B cell (primary cell): Measurements from ENCODE around the gene TMEM220. TPM values are rescaled to one million over a fixed set of nuclear protein-coding genes. Genes with fewer than 3 reads are reported as not detected.

Experiments used
- ATAC-seq: fragments of 200-7000 bp; cut with Tn5 transposase; one replicate; pipeline ENCODE4 v1.10.0; 2021; ENCODE audit warnings: low read depth, mild to moderate bottlenecking, moderate number of reproducible peaks, moderate library complexity
- CTCF ChIA-PET: fragments of 350-600 bp; sonication (Branson Sonifier 250); formaldehyde crosslinking; loops from one replicate; lab custom pipeline; 2021; ENCODE audit warnings: antibody characterized with exemption, inconsistent platforms; lab: Charles Lee
- POLR2A ChIA-PET: fragments of 350-600 bp; sonication (Branson Sonifier 250); formaldehyde crosslinking; loops from one replicate; lab custom pipeline; 2021; ENCODE audit warnings: antibody characterized with exemption; lab: Charles Lee
- DNase-seq: peaks from one replicate; pipeline ENCODE4 v3.0.0; 2013
- H2AFZ ChIP-seq: 2 replicates; pipeline ENCODE4 v1.6.1; 2012; ENCODE audit warnings: mild to moderate bottlenecking, low read depth, low read length; ENCODE audit not compliant: insufficient read depth, poor library complexity, severe bottlenecking
- H3K27ac ChIP-seq, 2 donors: 1 replicate in 1 of 2; 2 replicates in 1 of 2; pipeline ENCODE4 v1.5.1; 2012 to 2013; ENCODE audit warnings: low read length in 2 of 2, mild to moderate bottlenecking in 2 of 2, moderate library complexity in 1 of 2
- H3K27me3 ChIP-seq, 4 experiments: fragments of 200-600 bp in 1 of 4; sonication (generic) in 1 of 4; replicated peaks in 1 of 4; 1 replicate in 2 of 4; 2 replicates in 2 of 4; pipeline versions ENCODE4 v1.6.1 to v1.7.0; 2013 to 2016; ENCODE audit warnings: low read length in 3 of 4, mild to moderate bottlenecking in 2 of 4, mixed read lengths in 1 of 4, moderate library complexity in 1 of 4; ENCODE audit not compliant: insufficient read depth in 4 of 4, control insufficient read depth in 3 of 4; ENCODE audit errors: control extremely low read depth in 1 of 4
- H3K36me3 ChIP-seq, 2 experiments: replicated peaks in 1 of 2; 1 replicate in 1 of 2; 2 replicates in 1 of 2; pipeline versions ENCODE4 v1.6.1 to v1.7.1; 2013; ENCODE audit warnings: low read length in 1 of 2; ENCODE audit not compliant: insufficient read depth in 2 of 2, control insufficient read depth in 1 of 2; ENCODE audit errors: control extremely low read depth in 1 of 2, extremely low read depth in 1 of 2
- H3K4me1 ChIP-seq, 2 donors: fragments of 200-600 bp in 1 of 2; sonication (generic) in 1 of 2; 1 replicate in 1 of 2; 2 replicates in 1 of 2; pipeline versions ENCODE4 v1.5.1 to v1.6.1; 2013 to 2017; ENCODE audit warnings: low read length in 2 of 2; ENCODE audit not compliant: control insufficient read depth in 2 of 2, insufficient read depth in 2 of 2
- H3K4me2 ChIP-seq: replicated peaks from 2 replicates; pipeline ENCODE3; 2012; ENCODE audit warnings: mild to moderate bottlenecking, low read depth, low read length; ENCODE audit not compliant: poor library complexity, severe bottlenecking
- H3K4me3 ChIP-seq, 5 experiments: fragments of 200-600 bp in 1 of 5; sonication (generic) in 1 of 5; 1 replicate in 3 of 5; 2 replicates in 2 of 5; pipeline versions ENCODE4 v1.5.1 to v1.7.0; 2011 to 2016; ENCODE audit warnings: low read length in 4 of 5, mild to moderate bottlenecking in 4 of 5, low read depth in 2 of 5, control low read depth in 1 of 5, moderate library complexity in 1 of 5; ENCODE audit not compliant: insufficient read depth in 1 of 5; ENCODE audit errors: control extremely low read depth in 1 of 5, extremely low read depth in 1 of 5
- H3K79me2 ChIP-seq: fragments of 200-600 bp; sonication (generic); one replicate; pipeline ENCODE4 v1.6.0; 2016; ENCODE audit warnings: low read length; ENCODE audit not compliant: control insufficient read depth, insufficient read depth
- H3K9ac ChIP-seq: fragments of 200-600 bp; sonication (generic); 2 replicates; pipeline ENCODE4 v1.6.1; 2017; ENCODE audit warnings: mild to moderate bottlenecking, low read length, moderate library complexity
- H3K9me3 ChIP-seq, 3 donors: one replicate each; pipeline versions ENCODE4 v1.6.1 to v1.7.1; 2013; ENCODE audit warnings: low read length in 2 of 3; ENCODE audit not compliant: control insufficient read depth in 2 of 3, insufficient read depth in 1 of 3; ENCODE audit errors: control extremely low read depth in 1 of 3
- H4K20me1 ChIP-seq: 2 replicates; pipeline ENCODE4 v1.6.0; 2012; ENCODE audit warnings: mild to moderate bottlenecking, low read length; ENCODE audit not compliant: insufficient read depth, control insufficient read depth, poor library complexity, severe bottlenecking
- H3K27ac Mint-ChIP-seq: one replicate; pipeline ENCODE4 v1.8.0; 2021; ENCODE audit warnings: mixed read lengths
- H3K27me3 Mint-ChIP-seq: one replicate; pipeline ENCODE4 v1.8.0; 2021; ENCODE audit warnings: mixed read lengths
- H3K4me1 Mint-ChIP-seq: one replicate; pipeline ENCODE4 v1.8.0; 2021; ENCODE audit warnings: mixed read lengths
- H3K4me3 Mint-ChIP-seq: one replicate; pipeline ENCODE4 v1.8.0; 2021; ENCODE audit warnings: mixed read lengths
- H3K9me3 Mint-ChIP-seq: one replicate; pipeline ENCODE4 v1.8.0; 2022; ENCODE audit warnings: mixed read lengths; ENCODE audit not compliant: insufficient read depth
- CTCF ChIP-seq: fragments of 200-600 bp; IDR thresholded peaks from one replicate; pipeline ENCODE4 v1.8.0; 2022; ENCODE audit warnings: antibody characterized with exemption, mild to moderate bottlenecking
- EZH2 ChIP-seq: IDR thresholded peaks from 2 replicates; pipeline ENCODE4 v1.6.1; 2012; ENCODE audit warnings: borderline replicate concordance, low read depth, mild to moderate bottlenecking, moderate library complexity, low read length; ENCODE audit not compliant: insufficient read depth, poor library complexity, severe bottlenecking
- WGBS: methylation state at CpG from one replicate; pipeline ENCODE4 v1.1.5; 2013; ENCODE audit warnings: missing lambda C conversion rate; ENCODE audit not compliant: insufficient coverage; 5-methylcytosine and 5-hydroxymethylcytosine counted together
- intact Hi-C: fragments of 100-400 bp; cut with micrococcal nuclease; formaldehyde crosslinking; loops from one replicate; pipeline ENCODE4 v1.10.0; 2022
- polyA plus RNA-seq: library from polyadenylated mRNA; depleted of rRNA; stranded (reverse); fragments of >200 nt; gene quantifications from 2 replicates; pipeline ENCODE4 v1.2.3, GENCODE V29; 2012
- total RNA-seq, 2 donors: library from RNA; stranded (reverse); fragments of 120-200 nt in 1 of 2; gene quantifications; 1 replicate in 1 of 2; 2 replicates in 1 of 2; pipeline versions ENCODE4 v1.2.3 to v1.2.4, GENCODE V29; 2013 to 2022

Gene TMEM220
- total and polyA plus RNA-seq, 2 donors (not counting 1 experiment from before 2014, with no cell fraction given): 2.9 to 7.4 TPM

GRCh38 chr17:10748531-10749181, 18.8 kb upstream of the TMEM220 start:
- no peaks in the 10 kb centered on the region for H3K27me3 ChIP-seq
- no peaks in the 10 kb centered on the region for H4K20me1 ChIP-seq
- no peak overlapping the region for H3K4me2 ChIP-seq
- Mint-ChIP-seq H3K4me3 (no peak overlapping the region), H3K9me3 (no peaks in the 10 kb centered on the region), H3K4me1 (no peaks in the 10 kb centered on the region), H3K27me3 (peaks cover 5% of the 10 kb centered on the region), H3K27ac (no peak overlapping the region)
- intact Hi-C loops: no loop called here
- H3K79me2 ChIP-seq: no peaks in the 10 kb centered on the region
- CTCF ChIA-PET: interaction anchor here (0.8 kb wide), 1 partner anchor 96 kb away, joined by 4 read pairs; no protein-coding TSS in a partner anchor
- H2AFZ ChIP-seq: no peak overlapping the region
- H3K4me1 ChIP-seq: no peaks in the 10 kb centered on the region
- ATAC-seq: no peak
- no peak for TF ChIP-seq EZH2
- TF ChIP-seq CTCF: no peak
- WGBS: 60% methylated on average over 6 of the region's 9 CpGs
- no peak overlapping the region for H3K9ac ChIP-seq
- DNase-seq: no peak
- H3K4me3 ChIP-seq: no peak overlapping the region
- POLR2A ChIA-PET: no interaction called here
- no peak overlapping the region for H3K27ac ChIP-seq
- H3K9me3 ChIP-seq: no peaks in the 10 kb centered on the region
- H3K36me3 ChIP-seq: no peaks in the 10 kb centered on the region

DNA sequence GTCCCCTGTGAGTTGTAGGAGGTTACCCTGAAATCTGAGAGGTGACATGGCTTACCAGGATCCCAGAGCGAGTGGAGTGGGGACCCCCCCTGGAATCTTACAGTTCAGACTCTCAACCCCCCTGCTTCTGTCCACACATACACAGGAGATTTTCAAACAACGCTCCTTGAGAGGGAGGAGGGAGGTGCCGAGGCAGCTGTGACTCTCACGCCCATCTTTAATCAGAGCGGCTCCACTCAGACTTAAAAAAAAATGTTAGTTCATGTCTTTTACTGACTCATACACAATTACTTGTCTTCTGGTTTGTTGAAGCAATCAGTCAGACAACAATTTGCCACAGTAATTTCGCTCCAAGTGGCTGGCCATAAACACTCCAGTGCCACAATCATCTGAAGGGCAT, 15.4 kb upstream of the TMEM220 start:
- Histone ChIP-seq H4K20me1 (no peaks in the 10 kb centered on the region), H3K4me2 (no peak overlapping the region), H3K4me3 (no peak overlapping the region), H3K36me3 (no peaks in the 10 kb centered on the region), H3K27ac (no peak overlapping the region), H2AFZ (no peak overlapping the region), H3K4me1 (no peaks in the 10 kb centered on the region), H3K9me3 (no peaks in the 10 kb centered on the region), H3K9ac (no peak overlapping the region), H3K79me2 (no peaks in the 10 kb centered on the region), H3K27me3 (peaks cover 0 to 2% (median 0%) of the 10 kb centered on the region in 4 experiments)
- ChIA-PET POLR2A (no interaction called here), CTCF (no interaction called here)
- Mint-ChIP-seq H3K4me1 (no peaks in the 10 kb centered on the region), H3K27ac (no peak overlapping the region), H3K9me3 (no peaks in the 10 kb centered on the region), H3K4me3 (no peak overlapping the region), H3K27me3 (peaks cover 5% of the 10 kb centered on the region)
- WGBS: 86% methylated on average over 1 of the region's 6 CpGs
- DNase-seq: no peak
- TF ChIP-seq CTCF (no peak), EZH2 (no peak)
- intact Hi-C loops: no loop called here
- ATAC-seq: no peak
